ENCODE measurements around the gene ENTPD6.

- no peak for TF ChIP-seq YY1 (IDR thresholded peaks at IDR 0.05; ENCODE audit: insufficient read depth, insufficient read length)
- TF ChIP-seq ZNF274 (IDR thresholded peaks at IDR 0.05; ENCODE audit: low read depth, low read length): no peak
- no peak for TF ChIP-seq SUZ12 (IDR thresholded peaks at IDR 0.05; ENCODE audit: extremely low read depth, insufficient read depth, insufficient read length)
These were observed 48.0 kb downstream of the ENTPD6 start for GRCh38 chr20:25243416-25243979.
